Esophagus muscularis mucosa (tissue), 4 donors: ENCODE results near the gene LRRC14B.
"Not testable (repeated sequence)": the region's sequence is repeated elsewhere in the genome, so short reads cannot be mapped to it uniquely, and the experiment has no call there.

Experiments
- CTCF ChIP-seq, 3 experiments: fragments of 200-600 bp in 2 of 3; fragments of 450-650 bp in 1 of 3; sonication (generic) in 2 of 3; IDR thresholded peaks; one replicate each; pipeline ENCODE4 v1.5.1; 2017 to 2019; ENCODE audit warnings: antibody characterized with exemption in 3 of 3, mild to moderate bottlenecking in 2 of 3, moderate library complexity in 1 of 3
- EP300 ChIP-seq: sonication (generic); formaldehyde crosslinking; IDR thresholded peaks from one replicate; pipeline ENCODE4 v1.6.1; 2017; ENCODE audit warnings: antibody characterized with exemption
- POLR2AphosphoS5 ChIP-seq, 2 donors: sonication (generic); formaldehyde crosslinking; IDR thresholded peaks; one replicate each; pipeline ENCODE4 v1.6.1; 2017; ENCODE audit warnings: antibody characterized with exemption in 2 of 2

GRCh38 chr5:164783-165182, 26.5 kb upstream of the LRRC14B start:
- TF ChIP-seq EP300; CTCF (IDR thresholded peaks at IDR 0.05); POLR2AphosphoS5 (IDR thresholded peaks at IDR 0.05): not testable (repeated sequence)
